Kidney (tissue), 14 donors: ENCODE data around the gene ADAMTS9. TPM values are rescaled to one million over a fixed set of nuclear protein-coding genes. Genes with fewer than 3 reads are reported as not detected.

Source experiments
- DNase-seq, 5 donors: peaks; one replicate each; pipeline ENCODE4 v3.0.0-alpha.2; 2013 to 2020
- FAIRE-seq: peaks from 2 replicates; lab custom pipeline; 2012; peaks lifted over from hg19 to GRCh38; lab: Jason Lieb, UNC
- H3K27ac ChIP-seq, 2 donors: one replicate each; pipeline ENCODE4 v1.7.0; 2013; ENCODE audit warnings: low read depth in 2 of 2, low read length in 2 of 2, inconsistent platforms in 1 of 2
- H3K27me3 ChIP-seq: one replicate; pipeline ENCODE4 v1.7.1; 2013; ENCODE audit warnings: low read length, inconsistent platforms; ENCODE audit not compliant: control insufficient read depth, insufficient read depth
- H3K36me3 ChIP-seq, 3 donors: one replicate each; pipeline versions ENCODE4 v1.7.0 to v1.7.1; 2013; ENCODE audit warnings: low read length in 3 of 3, control low read depth in 1 of 3, inconsistent platforms in 1 of 3; ENCODE audit not compliant: insufficient read depth in 3 of 3, control insufficient read depth in 2 of 3
- H3K4me1 ChIP-seq, 3 donors: one replicate each; pipeline versions ENCODE4 v1.7.0 to v1.7.1; 2013; ENCODE audit warnings: low read length in 3 of 3, inconsistent platforms in 1 of 3, low read depth in 1 of 3; ENCODE audit not compliant: control insufficient read depth in 2 of 3, insufficient read depth in 2 of 3
- H3K4me3 ChIP-seq, 3 donors: one replicate each; pipeline versions ENCODE4 v1.7.0 to v1.8.1; 2013; ENCODE audit warnings: low read length in 3 of 3, control low read depth in 1 of 3, inconsistent platforms in 1 of 3
- H3K9ac ChIP-seq, 3 donors: one replicate each; pipeline versions ENCODE4 v1.7.0 to v1.7.1; 2013; ENCODE audit warnings: low read length in 3 of 3, control low read depth in 1 of 3, inconsistent platforms in 1 of 3
- H3K9me3 ChIP-seq, 3 donors: one replicate each; pipeline versions ENCODE4 v1.7.0 to v1.7.1; 2013; ENCODE audit warnings: low read length in 3 of 3, control low read depth in 1 of 3, inconsistent platforms in 1 of 3; ENCODE audit not compliant: control insufficient read depth in 2 of 3, insufficient read depth in 1 of 3
- intact Hi-C: fragments of 100-400 bp; cut with DNase I; formaldehyde crosslinking; loops from one replicate; pipeline ENCODE4 v1.11.1; 2022
- polyA plus RNA-seq: library from polyadenylated mRNA; stranded (reverse); fragments of 350-450 nt; fragmentation: Illumina TruSeq; extraction: RNeasy Lipid Tissue Mini Kit (QIAGEN cat#74804); gene quantifications from one replicate; pipeline ENCODE4 v1.2.3, GENCODE V29; 2014; ENCODE audit warnings: low read depth, low replicate concordance; ENCODE audit not compliant: insufficient read depth
- total RNA-seq: library from RNA; stranded (reverse); fragmentation: NEBNext Ultra II Directional; extraction: Animal tissue kit (Norgen Biotek cat#: 25700); gene quantifications from one replicate; pipeline ENCODE4 v1.2.1, GENCODE V29; 2021
- TF ChIP-seq, protein P1 (sequence below): IDR thresholded peaks from 3 replicates; pipeline ENCODE4 v1.5.1; 2012; ENCODE audit warnings: mild to moderate bottlenecking, moderate library complexity, borderline replicate concordance; ENCODE audit not compliant: insufficient read depth; ENCODE audit errors: extremely low read depth
- donor health status: control.
- donor health status: control.
- donor health status: control.
- donor health status: control.
- donor health status: control.
- donor health status: DM: yes; HTN: yes; CAD: no.
- donor health status: Normal renal cell carcinoma (clear cell type).

ADAMTS9 gene
- total and polyA plus RNA-seq, 2 donors from 2014 or later, result 25.0 to 117 TPM

DNA sequence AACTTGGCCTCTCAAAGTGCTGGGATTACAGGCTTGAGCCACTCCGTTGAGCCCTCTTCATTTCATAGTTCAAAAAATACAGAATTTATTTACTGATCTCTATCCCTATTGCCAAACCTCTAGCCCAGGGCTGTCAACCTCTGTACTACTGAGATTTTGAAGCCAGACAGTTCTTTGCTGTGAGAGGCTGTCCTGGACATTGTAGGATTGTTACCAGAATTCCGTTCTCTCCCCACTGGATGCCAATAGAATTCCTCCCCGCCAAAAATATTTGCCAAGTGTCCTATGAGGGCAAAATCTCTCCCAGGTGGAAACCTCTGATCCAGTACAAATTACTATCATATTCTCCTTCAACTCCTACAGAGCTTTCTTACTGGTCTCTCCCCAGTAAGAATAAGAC lies 29.6 kb upstream of the ADAMTS9 start:
- DNase-seq (no peak), FAIRE-seq (no peak)
- TF ChIP-seq, protein P1, sequence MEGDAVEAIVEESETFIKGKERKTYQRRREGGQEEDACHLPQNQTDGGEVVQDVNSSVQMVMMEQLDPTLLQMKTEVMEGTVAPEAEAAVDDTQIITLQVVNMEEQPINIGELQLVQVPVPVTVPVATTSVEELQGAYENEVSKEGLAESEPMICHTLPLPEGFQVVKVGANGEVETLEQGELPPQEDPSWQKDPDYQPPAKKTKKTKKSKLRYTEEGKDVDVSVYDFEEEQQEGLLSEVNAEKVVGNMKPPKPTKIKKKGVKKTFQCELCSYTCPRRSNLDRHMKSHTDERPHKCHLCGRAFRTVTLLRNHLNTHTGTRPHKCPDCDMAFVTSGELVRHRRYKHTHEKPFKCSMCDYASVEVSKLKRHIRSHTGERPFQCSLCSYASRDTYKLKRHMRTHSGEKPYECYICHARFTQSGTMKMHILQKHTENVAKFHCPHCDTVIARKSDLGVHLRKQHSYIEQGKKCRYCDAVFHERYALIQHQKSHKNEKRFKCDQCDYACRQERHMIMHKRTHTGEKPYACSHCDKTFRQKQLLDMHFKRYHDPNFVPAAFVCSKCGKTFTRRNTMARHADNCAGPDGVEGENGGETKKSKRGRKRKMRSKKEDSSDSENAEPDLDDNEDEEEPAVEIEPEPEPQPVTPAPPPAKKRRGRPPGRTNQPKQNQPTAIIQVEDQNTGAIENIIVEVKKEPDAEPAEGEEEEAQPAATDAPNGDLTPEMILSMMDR, result no peak
- H3K9ac ChIP-seq, result no peak overlapping the region
- no peak overlapping the region for H3K4me3 ChIP-seq
- H3K9me3 ChIP-seq, result no peaks in the 10 kb centered on the region
- intact Hi-C loops, result no loop called here
- H3K36me3 ChIP-seq, result peaks cover 0 to 4% (median 0%) of the 10 kb centered on the region in 3 donors
- H3K27ac ChIP-seq, result no peak overlapping the region
- H3K27me3 ChIP-seq, result no peaks in the 10 kb centered on the region
- H3K4me1 ChIP-seq, result no peaks in the 10 kb centered on the region

DNA sequence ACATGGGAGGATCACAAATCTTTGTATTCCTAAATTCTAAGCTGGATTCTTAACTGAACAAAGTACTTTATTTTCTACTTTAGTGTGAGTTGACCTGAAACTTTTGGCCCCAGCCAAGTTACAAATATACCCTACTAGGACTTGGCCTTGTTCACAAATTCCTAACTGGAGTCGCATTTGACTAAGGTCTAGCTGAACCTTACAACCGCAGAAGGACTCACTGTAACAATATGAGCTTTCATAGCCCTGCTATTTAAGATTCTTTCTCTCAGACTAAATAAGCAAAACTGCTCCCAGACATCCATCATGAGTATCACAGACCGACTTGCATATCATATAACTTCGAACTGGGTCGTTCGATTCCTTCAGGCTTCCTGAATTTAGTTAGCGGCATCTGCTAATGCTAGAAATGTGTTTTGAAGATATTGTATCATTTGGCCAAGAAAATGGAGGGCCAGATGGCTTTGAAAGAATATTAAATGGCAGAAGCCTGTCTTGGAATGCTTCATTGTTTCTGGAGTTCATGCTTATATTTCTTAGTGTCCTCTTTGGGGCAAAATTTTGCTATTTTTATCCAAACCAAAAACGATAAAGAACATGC lies 28.4 kb upstream of the ADAMTS9 start:
- Histone ChIP-seq H3K27ac (no peak overlapping the region), H3K9me3 (no peaks in the 10 kb centered on the region), H3K36me3 (peaks cover 0 to 4% (median 0%) of the 10 kb centered on the region in 3 donors), H3K27me3 (no peaks in the 10 kb centered on the region), H3K4me1 (no peaks in the 10 kb centered on the region), H3K9ac (no peak overlapping the region), H3K4me3 (no peak overlapping the region)
- TF ChIP-seq, protein P1, result no peak
- no peak for FAIRE-seq
- intact Hi-C loops, result no loop called here
- no peak for DNase-seq

DNA sequence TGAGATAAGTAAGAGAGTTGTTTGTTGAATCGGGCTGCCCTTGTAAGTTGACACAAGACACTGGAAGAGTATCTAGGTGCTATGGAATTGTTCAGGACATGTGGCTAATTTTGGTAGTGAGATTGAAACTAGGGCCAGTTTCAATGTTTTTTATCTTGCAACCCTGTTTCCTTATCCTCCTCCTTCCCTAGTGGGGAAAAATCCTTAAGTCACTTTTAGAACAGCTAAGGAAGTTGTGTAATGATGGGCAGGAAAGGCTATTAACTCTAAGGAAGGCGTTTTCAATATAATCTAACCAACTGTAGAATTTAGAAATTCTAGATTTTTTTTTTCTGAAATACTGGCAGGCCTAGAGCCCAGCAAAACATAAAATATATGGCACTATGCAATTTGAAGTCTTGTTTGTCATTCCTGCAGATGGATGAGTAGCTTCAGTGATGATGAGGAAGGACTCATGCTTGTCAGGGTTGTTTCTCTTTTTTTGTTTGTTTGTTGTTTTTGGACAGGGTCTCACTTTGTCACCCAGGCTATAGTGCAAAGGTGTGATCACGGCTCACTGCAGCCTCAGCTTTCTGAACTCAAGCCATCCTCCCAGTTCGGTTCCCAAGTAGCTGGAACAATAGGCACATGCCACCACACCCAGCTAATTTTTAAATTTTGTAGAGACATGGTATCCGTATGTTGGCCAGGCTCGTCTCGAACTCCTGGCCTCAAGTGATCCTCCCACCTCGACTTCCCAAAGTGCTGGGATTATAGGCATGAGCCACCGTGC lies 27.6 kb upstream of the ADAMTS9 start:
- H3K36me3 ChIP-seq, result peaks cover 0 to 4% (median 0%) of the 10 kb centered on the region in 3 donors
- H3K27ac ChIP-seq, result no peak overlapping the region
- TF ChIP-seq, protein P1, result no peak
- DNase-seq (no peak), FAIRE-seq (no peak)
- no peaks in the 10 kb centered on the region for H3K4me1 ChIP-seq
- no peaks in the 10 kb centered on the region for H3K9me3 ChIP-seq
- no peak overlapping the region for H3K9ac ChIP-seq
- H3K27me3 ChIP-seq, result no peaks in the 10 kb centered on the region
- H3K4me3 ChIP-seq, result no peak overlapping the region
- intact Hi-C loops, result no loop called here
